Lung microvascular endothelial cell (primary cell): ENCODE data around the gene FGD4. TPM values are rescaled to one million over a fixed set of nuclear protein-coding genes. Genes with fewer than 3 reads are reported as not detected.

Experiments
- DNase-seq, 2 donors: peaks; one replicate each; pipeline versions ENCODE4 v3.0.0 to v3.0.0-alpha.2; 2010; ENCODE audit warnings: low read depth in 2 of 2
- total RNA-seq: library from RNA; depleted of rRNA; stranded (reverse); fragments of >200 nt; gene quantifications from 2 replicates; pipeline ENCODE4 v1.2.1, GENCODE V29; 2014

The FGD4 gene
- total RNA-seq = 9.2 and 9.9 TPM in 2 replicates

DNA sequence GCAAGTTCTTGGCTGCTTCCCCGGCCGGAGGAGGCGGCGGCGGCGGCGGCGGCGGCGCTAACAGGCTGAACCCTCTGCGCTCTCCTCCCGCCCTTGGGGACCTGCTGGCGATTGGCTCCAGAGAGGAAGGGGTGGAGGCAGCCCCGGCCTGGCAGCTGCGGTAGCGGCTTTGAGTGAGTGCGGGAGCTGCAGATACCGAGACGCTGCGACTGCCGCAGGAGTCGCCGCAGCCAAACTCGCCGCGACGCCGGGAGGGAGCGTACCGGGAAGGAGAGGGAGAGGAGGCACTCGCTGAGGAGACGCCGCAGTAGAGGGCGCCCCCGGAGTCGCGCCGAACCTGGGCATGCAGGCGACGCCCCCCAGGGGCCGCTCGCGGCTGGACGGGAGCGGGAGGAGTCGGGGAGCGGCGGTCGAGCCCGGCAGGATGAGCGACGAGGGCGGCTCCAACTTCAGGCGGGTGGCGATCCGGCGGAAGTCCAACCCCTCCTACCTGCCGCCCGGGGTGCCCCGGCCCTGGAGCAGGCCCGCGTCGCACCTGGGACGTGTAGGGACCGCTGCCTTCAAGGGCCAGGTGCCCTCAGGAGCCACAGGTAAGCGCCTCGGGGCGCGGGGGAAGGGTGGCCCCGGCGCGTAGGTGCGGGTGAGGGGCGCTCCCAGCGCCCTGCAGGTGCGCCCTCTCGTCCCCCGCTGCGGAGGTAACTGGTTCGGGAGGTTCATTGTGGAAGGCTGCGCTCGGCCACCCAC, at the start of gene FGD4:
FGD4 (plus strand) TSS at position 189 of the 744 bp plus-strand sequence.
- DNase-seq = peak; percentile 83 to 93

DNA sequence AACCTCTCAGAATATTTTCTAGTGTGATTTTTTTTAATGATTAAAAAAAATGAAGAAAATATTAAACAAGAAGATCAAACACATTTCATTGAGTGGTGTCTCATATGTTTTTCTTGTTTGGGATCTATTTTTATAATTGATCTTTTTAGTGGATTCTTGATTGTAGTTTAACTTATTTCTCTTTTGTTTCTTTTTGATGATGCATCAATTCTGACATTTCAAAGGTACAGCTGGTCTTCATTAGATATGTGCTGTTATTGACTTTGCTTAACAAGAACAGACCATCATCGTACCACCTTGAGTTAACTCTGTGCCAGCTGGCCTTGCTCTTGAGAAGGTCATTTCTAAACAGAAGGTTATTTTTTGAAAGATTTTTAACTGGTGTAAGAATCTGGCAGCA, 45.8 kb upstream of the FGD4 start:
- DNase-seq = no peak

DNA sequence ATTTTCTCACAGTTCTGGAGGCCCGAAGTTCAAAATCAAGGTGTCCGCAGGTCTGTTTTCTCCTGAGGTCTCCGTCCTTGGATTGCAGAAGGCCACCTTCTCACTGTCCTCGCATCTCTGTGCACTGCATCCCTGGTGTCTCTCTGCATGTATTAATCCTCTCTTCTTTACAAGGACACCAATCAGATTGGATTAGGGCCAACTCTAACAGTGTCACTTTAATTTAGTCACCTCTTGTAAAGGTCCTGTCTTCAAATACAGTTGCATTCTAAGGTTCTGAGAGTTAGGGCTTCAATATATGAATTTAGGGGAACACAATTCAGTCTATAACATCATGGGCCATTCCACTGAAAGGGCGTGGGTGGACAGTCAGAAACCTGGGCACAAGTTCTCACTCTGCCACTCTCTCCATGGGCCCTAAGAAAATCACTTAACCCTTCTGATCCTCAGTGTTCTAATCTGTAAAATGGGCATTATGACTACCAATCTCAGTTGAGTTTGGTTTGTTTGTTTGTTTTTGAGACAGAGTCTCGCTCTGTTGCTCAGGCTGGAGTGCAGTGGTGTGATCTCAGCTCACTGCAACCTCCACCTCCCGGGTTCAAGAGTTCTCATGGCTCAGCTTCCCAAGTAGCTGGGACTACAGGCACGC, 41.6 kb upstream of the FGD4 start:
- no peak for DNase-seq

DNA sequence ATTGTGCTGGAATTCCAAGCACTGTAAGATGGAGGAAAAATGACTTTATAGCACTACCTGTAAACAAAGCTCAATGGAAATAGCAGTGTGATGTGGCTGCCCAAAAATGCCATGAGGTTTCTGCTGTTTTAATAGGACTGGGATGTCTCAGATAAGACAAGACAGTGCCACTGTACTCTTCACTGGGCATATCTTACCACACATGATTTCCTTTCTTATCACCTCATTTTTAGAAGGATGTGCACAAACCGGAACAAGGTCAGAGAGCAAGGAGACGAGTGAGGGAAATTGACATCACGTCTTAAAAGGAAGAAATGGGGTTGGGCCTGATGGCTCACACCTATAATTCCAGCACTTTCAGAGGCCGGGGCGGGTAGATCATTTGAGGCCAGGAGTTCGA, 38.4 kb upstream of the FGD4 start:
- DNase-seq = no peak

DNA sequence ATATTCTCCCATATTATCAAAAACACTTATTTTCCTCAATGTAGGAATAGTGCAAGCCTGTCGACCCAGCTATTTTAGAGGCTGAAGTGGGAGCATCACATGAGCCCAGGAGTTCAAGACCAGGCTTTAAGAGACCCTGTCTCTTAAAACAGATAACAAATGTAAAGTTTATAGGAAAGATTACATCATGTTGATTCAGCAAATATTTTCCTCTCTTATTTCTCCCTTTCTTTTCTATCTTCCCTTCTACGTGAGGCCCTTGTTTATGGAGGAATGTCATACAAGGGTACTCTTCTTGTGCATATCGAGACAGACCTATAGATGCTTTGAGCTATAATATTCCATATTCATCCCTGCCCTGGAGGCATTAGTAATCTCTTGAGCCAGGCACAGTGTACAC, 36.5 kb upstream of the FGD4 start:
- DNase-seq = no peak

- DNase-seq = peak; percentile 83 to 88
Measured at GRCh38 chr12:32365473-32366064, 33.8 kb upstream of the FGD4 start.

- DNase-seq = no peak
Measured at GRCh38 chr12:32366714-32367113, 32.6 kb upstream of the FGD4 start.

DNA sequence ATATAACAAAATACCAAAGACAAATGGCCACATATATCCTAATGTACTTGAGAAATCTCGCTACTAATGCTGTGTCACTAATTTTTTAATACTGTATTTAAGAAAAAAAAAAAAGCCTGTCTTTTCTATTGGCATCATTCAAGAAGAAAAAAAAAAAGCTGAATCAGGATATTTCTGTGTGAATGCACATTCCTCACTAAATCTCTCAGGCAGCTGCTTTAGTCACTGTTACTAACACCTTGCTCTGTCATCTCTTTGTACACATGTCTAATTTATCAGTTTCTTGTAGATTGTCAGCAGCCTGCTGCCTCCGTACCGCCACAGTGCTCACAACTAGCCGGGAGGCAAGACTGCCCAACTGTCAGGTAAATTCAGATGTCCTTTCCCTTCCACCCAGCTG, 32.0 kb upstream of the FGD4 start:
- no peak for DNase-seq

DNA sequence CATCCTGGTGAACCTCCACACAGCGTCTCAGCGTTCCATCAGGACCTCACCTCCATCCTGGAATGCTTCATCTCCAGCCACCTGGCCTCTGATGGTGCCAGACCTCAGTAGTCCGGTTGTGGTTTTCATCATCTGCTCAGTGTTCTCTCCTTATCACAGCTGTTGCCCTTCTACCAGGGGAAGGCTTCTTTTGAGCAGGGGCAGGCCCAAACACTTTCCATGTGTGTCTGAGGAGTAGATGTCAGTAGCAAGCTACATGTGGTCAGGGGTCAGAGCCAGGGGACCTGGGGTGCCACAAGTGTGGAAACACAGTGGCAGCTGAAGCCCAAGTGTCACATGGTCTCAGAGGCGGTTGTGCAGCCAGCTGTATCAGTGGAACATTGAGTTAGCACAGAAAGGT, 30.2 kb upstream of the FGD4 start:
- no peak for DNase-seq

DNA sequence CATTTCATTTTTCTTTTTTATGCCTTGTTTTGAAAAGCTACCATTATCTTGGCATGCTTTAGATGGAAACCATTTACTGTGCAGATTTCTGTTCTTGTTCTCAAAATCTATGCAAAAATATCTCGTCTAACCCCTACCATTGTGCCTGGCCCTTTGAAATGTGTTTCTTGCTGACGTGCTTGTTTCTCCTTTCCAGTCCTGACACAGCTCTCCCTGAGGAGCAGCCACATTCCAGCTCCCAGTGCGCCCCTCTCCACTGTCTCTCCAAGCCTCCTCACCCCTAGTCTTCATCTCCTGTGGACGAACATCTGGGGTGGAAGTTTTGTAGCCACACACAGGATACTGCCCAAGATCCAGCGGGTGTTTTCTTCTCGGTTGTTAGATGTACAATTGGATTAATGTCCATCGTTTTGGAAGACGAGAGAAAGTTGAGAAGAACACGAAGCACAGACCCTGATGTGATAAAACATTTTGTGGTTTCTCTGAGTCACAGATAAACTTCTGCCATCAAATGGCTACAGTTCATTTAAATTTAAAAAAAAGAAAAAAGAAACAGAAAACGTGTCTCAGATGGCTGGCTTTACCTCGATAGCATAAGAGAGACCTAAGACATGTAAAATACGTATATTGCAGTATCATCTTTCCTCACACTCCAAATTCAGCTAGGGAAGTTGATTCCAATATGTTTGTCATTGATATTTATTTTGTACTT, 21.9 kb upstream of the FGD4 start:
- DNase-seq = no peak

GRCh38 chr12:32379213-32379612, 20.1 kb upstream of the FGD4 start:
- no peak for DNase-seq

- DNase-seq = no peak
Measured at GRCh38 chr12:32379667-32380066, 19.7 kb upstream of the FGD4 start.

- DNase-seq = no peak
Measured at GRCh38 chr12:32382226-32382625, 17.1 kb upstream of the FGD4 start.

DNA sequence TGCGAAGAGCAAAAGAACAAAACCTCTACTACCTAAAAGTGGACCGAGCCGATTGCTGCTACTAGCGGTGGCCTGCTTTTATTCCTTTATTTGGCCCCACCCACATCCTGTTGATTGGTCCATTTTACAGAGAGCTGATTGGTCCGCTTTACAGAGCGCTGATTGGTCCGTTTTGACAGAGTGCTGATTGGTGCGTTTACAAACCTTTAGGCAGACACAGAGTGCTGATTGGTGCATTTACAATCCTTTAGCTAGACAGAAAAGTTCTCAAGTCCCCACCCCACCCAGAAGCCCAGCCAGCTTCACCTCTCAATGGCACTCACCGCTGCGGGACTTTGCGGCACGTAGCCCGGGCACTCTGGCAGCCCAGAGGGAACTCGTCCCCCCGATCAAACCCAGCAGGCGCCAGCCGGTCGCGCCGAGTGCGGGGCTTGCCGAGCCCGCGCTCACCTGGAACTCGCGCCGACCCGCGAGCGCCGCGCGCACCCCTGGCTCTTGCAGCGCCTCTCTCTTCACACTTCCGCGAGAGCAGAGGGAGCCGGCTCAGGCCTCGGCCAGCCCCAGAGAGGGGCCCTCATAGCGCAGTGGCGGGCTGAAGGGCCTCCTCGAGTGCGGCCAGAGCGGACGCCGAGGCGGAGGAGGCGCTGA, 8.7 kb upstream of the FGD4 start:
- DNase-seq = peak in 1 of 2 donors; percentile 41

DNA sequence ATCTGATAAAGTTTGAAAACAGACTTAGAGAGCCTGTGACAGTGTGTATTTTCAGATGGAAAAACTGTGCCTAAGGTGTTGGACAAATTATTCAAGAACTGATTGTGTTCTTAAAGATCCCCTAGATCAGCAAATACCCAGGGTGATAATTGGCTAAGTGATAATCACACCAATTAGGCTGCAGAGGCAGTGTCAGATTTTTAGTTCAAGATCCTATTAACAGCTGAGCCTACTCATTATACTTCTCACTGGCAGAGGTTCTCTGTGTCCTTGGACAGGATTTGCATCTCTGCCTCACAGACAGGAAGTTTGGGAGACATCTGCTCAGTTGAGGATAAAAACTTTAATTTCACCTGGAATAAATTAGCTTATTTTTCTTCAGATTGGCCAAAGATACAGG, 4.3 kb upstream of the FGD4 start:
- DNase-seq = no peak

- DNase-seq = no peak
Measured at GRCh38 chr12:32397696-32398095, 1.7 kb upstream of the FGD4 start.

GRCh38 chr12:32398181-32398580, 1.2 kb upstream of the FGD4 start:
- DNase-seq = no peak

GRCh38 chr12:32398816-32399369, 465 bp upstream of the FGD4 start:
- peak in 1 of 2 donors; percentile 2 for DNase-seq

DNA sequence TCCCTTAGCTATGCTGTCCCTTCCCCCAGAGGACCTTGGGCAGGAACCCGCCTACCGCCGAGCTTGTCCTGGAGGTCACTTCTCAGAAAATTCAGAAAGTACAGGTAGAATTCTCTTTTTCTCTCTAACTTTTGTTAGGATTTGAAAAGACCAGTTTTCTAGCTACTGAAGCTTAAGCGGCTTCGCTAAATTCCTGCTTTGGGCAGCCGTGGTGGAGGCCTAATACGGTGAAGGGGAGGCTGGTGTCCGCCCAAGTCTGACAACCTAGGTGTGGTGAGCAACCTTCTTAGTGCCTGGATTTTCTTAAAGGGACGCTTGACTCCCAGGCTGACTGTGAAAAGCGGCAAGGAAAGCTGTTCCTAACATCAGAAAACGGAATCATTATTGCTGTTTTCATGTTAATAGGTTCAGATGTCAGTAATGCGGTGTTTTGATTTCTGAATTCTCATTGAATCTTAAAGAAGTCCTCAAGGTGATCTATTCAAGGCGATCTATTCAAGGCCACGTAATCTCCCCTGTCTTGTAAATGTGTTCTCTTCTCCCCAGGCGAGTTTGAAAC, 835 bp downstream of the FGD4 start:
- DNase-seq = peak; percentile 15 to 40

- DNase-seq = no peak
Measured at GRCh38 chr12:32400866-32401265, 1.5 kb downstream of the FGD4 start.

DNA sequence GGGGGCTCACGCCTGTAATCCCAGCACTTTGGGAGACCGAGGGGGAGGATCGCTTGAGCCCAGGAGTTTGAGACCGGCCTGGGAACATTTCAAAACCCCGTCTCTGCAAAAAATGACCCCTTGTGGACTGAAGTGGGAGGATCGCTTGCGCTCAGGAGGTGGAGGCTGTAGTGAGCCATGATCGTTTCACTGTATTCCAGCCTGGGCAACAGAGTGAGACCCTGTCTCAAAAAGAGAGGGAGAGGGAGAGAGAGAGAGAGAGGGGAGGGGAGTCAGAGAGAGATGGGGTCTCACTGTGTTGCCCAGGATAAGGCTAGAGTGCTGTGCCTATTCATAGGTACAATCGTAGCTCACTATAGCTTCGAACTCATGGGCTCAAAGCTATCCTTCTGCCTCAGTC, 2.8 kb downstream of the FGD4 start:
- DNase-seq = no peak
